ENCODE measurements around the gene DNAH2. TPM values are rescaled to one million over a fixed set of nuclear protein-coding genes. Genes with fewer than 3 reads are reported as not detected.
"Not testable (repeated sequence)": the region's sequence is repeated elsewhere in the genome, so short reads cannot be mapped to it uniquely, and the experiment has no call there.

DNAH2 gene
- total RNA-seq, 1 donor = under 0.01 TPM

DNA sequence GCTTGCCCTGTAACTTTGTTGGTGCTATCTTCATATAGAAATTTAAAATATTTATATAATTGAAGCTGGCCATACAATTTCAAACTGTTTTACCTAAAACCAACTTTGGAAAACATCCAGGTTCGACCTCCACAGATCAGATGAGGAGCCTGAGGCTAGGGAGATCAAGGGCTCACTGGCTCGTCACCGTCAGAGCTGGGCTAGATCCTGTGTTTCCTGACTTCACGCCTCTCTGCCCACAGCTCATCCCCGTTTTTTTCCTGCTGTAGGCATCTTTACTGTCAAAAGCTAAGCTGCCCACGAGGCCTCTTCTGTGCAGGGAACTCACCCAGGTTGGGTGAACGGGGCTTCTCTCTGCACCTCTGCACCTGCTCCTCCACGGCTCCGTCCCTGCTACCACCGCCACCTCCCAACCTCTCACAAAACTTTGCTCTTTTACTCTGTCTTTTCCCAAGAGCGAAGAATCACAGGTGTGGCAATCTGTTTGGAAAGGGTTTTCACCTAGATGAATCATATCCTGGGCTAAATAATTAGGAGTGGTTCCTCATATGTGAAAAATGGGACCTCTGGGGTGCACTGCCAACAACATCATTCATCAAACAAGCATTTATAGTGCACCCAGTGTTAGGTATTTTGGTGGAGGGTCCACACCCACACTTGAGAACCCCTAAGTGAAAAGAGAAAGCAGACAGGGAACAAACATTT lies 91.7 kb downstream of the DNAH2 start:
- Histone ChIP-seq H3K79me2 (ENCODE audit: insufficient read depth, low read length) (no peaks in the 10 kb centered on the region), H3K4me3 (ENCODE audit: insufficient read depth, low read length) (no peak overlapping the region), H4K20me1 (ENCODE audit: insufficient read depth, low read length) (no peaks in the 10 kb centered on the region), H3K36me3 (ENCODE audit: insufficient read depth, low read length) (no peaks in the 10 kb centered on the region), H3K27ac (ENCODE audit: low read depth, low read length) (no peak overlapping the region), H3K9me3 (ENCODE audit: low read depth, low read length) (no peaks in the 10 kb centered on the region), H3K27me3 (ENCODE audit: insufficient read depth, low read length) (no peaks in the 10 kb centered on the region), H2AFZ (ENCODE audit: low read length) (no peak overlapping the region), H3K4me2 (ENCODE audit: insufficient read depth, low read length) (no peak overlapping the region), H3K4me1 (ENCODE audit: insufficient read depth, low read length) (peaks cover 2% of the 10 kb centered on the region)
- DNase-seq (ENCODE audit: insufficient read length, low spot score, missing footprints) = no peak
- TF ChIP-seq, protein P1, sequence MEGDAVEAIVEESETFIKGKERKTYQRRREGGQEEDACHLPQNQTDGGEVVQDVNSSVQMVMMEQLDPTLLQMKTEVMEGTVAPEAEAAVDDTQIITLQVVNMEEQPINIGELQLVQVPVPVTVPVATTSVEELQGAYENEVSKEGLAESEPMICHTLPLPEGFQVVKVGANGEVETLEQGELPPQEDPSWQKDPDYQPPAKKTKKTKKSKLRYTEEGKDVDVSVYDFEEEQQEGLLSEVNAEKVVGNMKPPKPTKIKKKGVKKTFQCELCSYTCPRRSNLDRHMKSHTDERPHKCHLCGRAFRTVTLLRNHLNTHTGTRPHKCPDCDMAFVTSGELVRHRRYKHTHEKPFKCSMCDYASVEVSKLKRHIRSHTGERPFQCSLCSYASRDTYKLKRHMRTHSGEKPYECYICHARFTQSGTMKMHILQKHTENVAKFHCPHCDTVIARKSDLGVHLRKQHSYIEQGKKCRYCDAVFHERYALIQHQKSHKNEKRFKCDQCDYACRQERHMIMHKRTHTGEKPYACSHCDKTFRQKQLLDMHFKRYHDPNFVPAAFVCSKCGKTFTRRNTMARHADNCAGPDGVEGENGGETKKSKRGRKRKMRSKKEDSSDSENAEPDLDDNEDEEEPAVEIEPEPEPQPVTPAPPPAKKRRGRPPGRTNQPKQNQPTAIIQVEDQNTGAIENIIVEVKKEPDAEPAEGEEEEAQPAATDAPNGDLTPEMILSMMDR (IDR thresholded peaks at IDR 0.05; ENCODE audit: extremely low read depth, low read depth, low read length) = no peak

DNA sequence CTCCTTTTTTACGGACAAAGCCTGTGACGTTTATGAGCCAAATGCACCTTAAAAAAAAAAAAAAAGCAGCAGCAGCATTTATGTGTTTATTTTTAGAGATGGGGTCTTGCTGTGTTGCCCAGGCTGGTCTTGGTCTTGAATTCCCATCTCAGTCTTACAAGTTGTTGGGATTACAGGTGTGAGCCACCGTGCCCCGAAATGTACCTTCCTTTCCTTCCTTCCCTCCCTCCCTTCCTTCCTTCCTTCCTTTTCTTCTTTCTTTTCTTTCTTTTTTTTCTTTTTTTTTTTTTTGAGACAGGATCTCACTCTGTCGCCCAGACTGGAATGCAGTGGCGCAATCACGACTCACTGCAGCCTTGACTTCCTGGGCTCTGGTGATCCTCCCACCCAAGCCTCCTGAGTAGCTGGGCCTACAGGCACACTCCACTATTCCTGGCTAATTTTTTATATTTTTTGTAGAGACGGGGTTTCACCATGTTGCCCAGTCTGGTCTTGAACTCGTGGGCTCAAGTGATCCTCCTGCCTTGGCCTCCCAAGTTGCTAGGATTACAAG lies 92.3 kb downstream of the DNAH2 start:
- not testable (repeated sequence) for H3K36me3 ChIP-seq (ENCODE audit: insufficient read depth, low read length); H2AFZ ChIP-seq (ENCODE audit: low read length); H3K79me2 ChIP-seq (ENCODE audit: insufficient read depth, low read length); H4K20me1 ChIP-seq (ENCODE audit: insufficient read depth, low read length); H3K4me1 ChIP-seq (ENCODE audit: insufficient read depth, low read length); H3K4me2 ChIP-seq (ENCODE audit: insufficient read depth, low read length); H3K27ac ChIP-seq (ENCODE audit: low read depth, low read length); H3K27me3 ChIP-seq (ENCODE audit: insufficient read depth, low read length); DNase-seq (ENCODE audit: insufficient read length, low spot score, missing footprints); H3K4me3 ChIP-seq (ENCODE audit: insufficient read depth, low read length); H3K9me3 ChIP-seq (ENCODE audit: low read depth, low read length)

DNA sequence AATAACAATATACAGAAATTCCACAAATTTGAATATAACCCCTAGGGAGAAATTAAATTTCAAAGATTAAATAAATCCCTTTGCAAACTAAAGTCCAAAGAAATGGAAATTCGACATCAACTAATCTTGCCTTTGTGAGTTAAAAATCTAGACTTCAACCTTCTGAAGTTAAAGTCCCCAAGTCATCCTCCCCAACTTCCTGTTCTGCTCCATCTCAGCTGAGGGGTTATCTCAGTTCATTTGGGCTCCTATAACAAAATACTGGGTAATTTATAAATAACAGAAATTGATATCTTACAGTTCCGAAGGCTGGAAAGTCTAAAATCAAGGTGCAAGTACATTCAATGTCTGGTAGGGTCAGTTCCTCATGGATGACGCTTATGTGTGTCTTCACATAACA lies 93.7 kb downstream of the DNAH2 start:
- H3K27ac ChIP-seq (ENCODE audit: low read depth, low read length) = no peak overlapping the region
- peaks cover 6% of the 10 kb centered on the region for H3K27me3 ChIP-seq (ENCODE audit: insufficient read depth, low read length)
- no peaks in the 10 kb centered on the region for H4K20me1 ChIP-seq (ENCODE audit: insufficient read depth, low read length)
- no peak for DNase-seq (ENCODE audit: insufficient read length, low spot score, missing footprints)
- no peaks in the 10 kb centered on the region for H3K79me2 ChIP-seq (ENCODE audit: insufficient read depth, low read length)
- peaks cover 2% of the 10 kb centered on the region for H3K4me1 ChIP-seq (ENCODE audit: insufficient read depth, low read length)
- H3K36me3 ChIP-seq (ENCODE audit: insufficient read depth, low read length) = no peaks in the 10 kb centered on the region
- no peaks in the 10 kb centered on the region for H3K9me3 ChIP-seq (ENCODE audit: low read depth, low read length)
- no peak overlapping the region for H3K4me3 ChIP-seq (ENCODE audit: insufficient read depth, low read length)
- no peak overlapping the region for H3K4me2 ChIP-seq (ENCODE audit: insufficient read depth, low read length)
- no peak overlapping the region for H2AFZ ChIP-seq (ENCODE audit: low read length)
- TF ChIP-seq, protein P1 (IDR thresholded peaks at IDR 0.05; ENCODE audit: extremely low read depth, low read depth, low read length) = no peak

DNA sequence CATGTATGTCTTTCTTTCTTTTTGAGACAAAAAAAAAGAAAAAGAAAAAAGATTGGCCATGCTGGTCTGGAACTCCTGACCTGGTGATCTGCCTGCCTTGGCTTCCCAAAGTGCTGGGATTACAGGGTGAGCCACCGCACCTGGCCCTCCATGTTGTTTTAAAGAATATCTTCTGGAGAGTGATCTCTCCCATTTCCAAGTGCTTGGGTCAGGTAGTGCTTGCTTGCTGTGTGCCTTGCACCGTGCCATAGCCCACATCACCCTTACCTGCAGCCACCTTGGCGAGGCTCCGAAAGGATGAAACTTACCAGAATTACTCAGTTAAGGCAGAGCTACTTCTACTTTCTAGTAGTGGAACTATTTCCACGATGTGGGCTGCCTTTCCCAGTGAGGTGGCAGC lies 97.4 kb downstream of the DNAH2 start:
- H2AFZ ChIP-seq (ENCODE audit: low read length) = no peak overlapping the region
- H4K20me1 ChIP-seq (ENCODE audit: insufficient read depth, low read length) = no peaks in the 10 kb centered on the region
- H3K4me2 ChIP-seq (ENCODE audit: insufficient read depth, low read length) = no peak overlapping the region
- no peaks in the 10 kb centered on the region for H3K36me3 ChIP-seq (ENCODE audit: insufficient read depth, low read length)
- no peaks in the 10 kb centered on the region for H3K9me3 ChIP-seq (ENCODE audit: low read depth, low read length)
- TF ChIP-seq, protein P1 (IDR thresholded peaks at IDR 0.05; ENCODE audit: extremely low read depth, low read depth, low read length) = no peak
- no peaks in the 10 kb centered on the region for H3K4me1 ChIP-seq (ENCODE audit: insufficient read depth, low read length)
- H3K27ac ChIP-seq (ENCODE audit: low read depth, low read length) = no peak overlapping the region
- peaks cover 10% of the 10 kb centered on the region for H3K27me3 ChIP-seq (ENCODE audit: insufficient read depth, low read length)
- no peak for DNase-seq (ENCODE audit: insufficient read length, low spot score, missing footprints)
- H3K79me2 ChIP-seq (ENCODE audit: insufficient read depth, low read length) = no peaks in the 10 kb centered on the region
- no peak overlapping the region for H3K4me3 ChIP-seq (ENCODE audit: insufficient read depth, low read length)

Measured in osteoblast (primary cell).